Epithelial cell of proximal tubule (primary cell): ENCODE measurements around the gene AVL9. TPM values are rescaled to one million over a fixed set of nuclear protein-coding genes. Genes with fewer than 3 reads are reported as not detected.

Source experiments
- DNase-seq: peaks from one replicate; pipeline ENCODE4 v3.0.0-alpha.2; 2011; ENCODE audit warnings: low read depth
- H3K4me3 ChIP-seq: 2 replicates; pipeline ENCODE4 v1.5.1; 2011; ENCODE audit warnings: low read depth, mild to moderate bottlenecking, low read length
- total RNA-seq: library from RNA; depleted of rRNA; stranded (reverse); fragments of >200 nt; gene quantifications from 2 replicates; pipeline ENCODE4 v1.2.3, GENCODE V29; 2015
- TF ChIP-seq, protein P1 (sequence below): conservative IDR thresholded peaks from 2 replicates; pipeline ENCODE4 v1.5.1; 2012; ENCODE audit warnings: low read depth, mild to moderate bottlenecking, low read length

AVL9 gene
- total RNA-seq, 1 donor from 2014 or later = 56.7 TPM

DNA sequence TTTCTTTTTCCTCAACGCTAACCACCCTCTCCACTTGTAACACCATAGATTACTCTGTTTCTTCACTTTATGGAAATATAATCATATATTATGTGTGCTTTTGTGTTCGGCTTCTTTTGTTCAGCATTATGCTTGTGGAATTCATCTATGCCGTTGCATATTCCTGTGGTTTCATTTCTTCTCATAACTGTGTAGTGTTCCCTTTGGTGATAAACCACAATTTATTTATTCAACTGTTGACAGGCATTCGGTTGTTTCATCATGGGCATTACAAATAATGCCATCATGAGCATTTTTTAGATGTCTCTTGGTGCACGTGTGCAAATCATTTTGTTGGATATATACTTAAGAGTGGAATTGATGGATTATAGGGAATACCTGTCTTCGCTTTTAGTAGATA, 12.1 kb downstream of the AVL9 start:
- TF ChIP-seq, protein P1, sequence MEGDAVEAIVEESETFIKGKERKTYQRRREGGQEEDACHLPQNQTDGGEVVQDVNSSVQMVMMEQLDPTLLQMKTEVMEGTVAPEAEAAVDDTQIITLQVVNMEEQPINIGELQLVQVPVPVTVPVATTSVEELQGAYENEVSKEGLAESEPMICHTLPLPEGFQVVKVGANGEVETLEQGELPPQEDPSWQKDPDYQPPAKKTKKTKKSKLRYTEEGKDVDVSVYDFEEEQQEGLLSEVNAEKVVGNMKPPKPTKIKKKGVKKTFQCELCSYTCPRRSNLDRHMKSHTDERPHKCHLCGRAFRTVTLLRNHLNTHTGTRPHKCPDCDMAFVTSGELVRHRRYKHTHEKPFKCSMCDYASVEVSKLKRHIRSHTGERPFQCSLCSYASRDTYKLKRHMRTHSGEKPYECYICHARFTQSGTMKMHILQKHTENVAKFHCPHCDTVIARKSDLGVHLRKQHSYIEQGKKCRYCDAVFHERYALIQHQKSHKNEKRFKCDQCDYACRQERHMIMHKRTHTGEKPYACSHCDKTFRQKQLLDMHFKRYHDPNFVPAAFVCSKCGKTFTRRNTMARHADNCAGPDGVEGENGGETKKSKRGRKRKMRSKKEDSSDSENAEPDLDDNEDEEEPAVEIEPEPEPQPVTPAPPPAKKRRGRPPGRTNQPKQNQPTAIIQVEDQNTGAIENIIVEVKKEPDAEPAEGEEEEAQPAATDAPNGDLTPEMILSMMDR = no peak
- no peak for DNase-seq
- no peak overlapping the region for H3K4me3 ChIP-seq

DNA sequence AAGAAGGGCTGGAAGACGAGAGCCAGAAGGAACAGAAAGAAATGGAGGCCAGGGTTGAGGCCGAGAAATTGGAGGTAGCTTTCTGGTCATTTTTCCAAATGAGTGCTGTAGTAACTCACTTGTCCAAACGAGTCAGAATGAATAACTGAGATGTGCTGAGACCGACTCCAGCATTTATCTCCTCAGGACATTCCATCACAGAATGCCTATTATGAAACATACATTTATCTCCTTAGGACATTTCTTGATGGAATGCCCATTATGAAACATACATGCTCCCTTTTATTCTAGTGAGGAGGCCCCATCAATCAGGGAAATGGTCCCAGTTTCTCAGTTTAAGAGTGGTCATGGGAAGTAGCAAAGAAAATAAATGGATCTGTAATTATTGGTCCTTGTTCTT, 16.5 kb downstream of the AVL9 start:
- no peak overlapping the region for H3K4me3 ChIP-seq
- TF ChIP-seq, protein P1 = no peak
- DNase-seq = no peak

DNA sequence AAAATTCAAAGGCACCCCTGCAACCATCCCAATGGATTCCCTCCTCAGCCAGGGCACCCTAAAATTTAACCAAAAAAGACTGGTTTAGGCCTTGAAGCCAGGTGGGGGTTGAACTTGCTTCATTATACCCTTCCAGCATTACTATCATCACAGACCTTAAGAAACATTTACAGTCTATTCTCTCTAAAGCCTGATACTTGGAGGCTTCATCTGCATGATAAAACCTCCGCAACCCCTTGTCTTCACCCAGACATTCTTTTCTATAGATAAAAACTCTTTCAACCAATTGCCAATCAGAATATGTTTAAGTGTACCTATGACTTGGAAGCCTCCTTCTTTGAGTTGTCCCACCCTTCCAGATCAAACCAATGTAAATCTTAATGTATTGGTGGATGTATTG, 17.9 kb downstream of the AVL9 start:
- TF ChIP-seq, protein P1 = no peak
- DNase-seq = no peak
- no peak overlapping the region for H3K4me3 ChIP-seq

DNA sequence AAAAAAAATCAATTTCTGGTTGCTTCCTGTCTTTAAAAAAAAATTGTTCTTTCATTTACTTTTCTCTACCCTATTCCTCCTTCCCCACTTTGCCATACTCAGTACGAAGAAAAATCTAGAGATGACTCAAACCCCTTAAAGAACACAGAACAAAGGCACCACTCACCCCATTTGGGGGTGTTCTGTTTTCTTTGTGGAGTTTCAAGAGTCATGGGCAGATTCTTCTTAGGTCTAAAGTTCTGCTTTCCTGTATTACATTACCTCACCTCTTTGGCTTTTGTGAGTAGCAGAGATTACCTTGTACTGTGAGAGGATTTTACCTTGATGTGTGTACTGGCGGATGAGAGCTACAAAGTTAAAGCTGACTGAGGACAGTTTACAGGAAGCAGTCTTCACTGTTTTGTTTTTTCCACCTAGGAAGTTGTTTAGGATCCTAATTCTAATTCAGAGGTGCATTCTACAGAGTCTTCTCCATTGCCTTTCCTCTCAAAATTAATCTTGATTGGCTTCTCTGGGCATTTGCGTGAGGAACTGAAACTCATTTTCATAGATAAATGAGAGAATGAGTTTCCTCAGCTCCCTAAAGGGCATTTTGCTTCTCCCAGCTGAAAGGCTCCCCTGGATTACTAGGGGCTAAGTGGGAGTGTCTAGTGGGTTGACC, 20.7 kb downstream of the AVL9 start:
- no peak for DNase-seq
- TF ChIP-seq, protein P1 = no peak
- H3K4me3 ChIP-seq = no peak overlapping the region

DNA sequence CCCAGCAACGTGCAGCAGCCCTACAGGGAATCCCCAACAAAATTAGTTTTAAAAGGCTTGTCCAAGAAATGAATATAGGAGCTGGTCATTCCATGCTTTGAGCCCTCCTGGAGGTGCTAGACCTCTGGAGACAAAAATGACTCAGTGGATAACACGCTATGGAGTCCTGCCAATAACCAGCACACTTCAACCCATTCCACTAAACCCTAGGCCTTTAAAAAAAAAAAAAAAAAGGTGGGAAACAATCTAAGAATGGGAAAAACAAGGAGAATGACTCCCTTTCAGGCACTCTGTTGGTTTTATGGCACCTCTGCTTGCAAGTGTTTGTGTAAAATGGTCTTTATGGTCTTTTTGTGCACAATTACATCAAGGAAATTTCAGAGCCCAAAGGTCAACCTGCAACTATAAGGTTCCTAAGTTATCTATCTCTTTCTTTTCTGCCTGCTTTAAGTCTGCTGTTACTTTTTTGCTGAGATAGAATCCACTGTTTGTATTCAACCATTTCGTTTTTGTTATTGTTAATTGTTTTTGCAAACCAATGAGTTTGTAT, 21.3 kb downstream of the AVL9 start:
- TF ChIP-seq, protein P1 = no peak
- no peak for DNase-seq

DNA sequence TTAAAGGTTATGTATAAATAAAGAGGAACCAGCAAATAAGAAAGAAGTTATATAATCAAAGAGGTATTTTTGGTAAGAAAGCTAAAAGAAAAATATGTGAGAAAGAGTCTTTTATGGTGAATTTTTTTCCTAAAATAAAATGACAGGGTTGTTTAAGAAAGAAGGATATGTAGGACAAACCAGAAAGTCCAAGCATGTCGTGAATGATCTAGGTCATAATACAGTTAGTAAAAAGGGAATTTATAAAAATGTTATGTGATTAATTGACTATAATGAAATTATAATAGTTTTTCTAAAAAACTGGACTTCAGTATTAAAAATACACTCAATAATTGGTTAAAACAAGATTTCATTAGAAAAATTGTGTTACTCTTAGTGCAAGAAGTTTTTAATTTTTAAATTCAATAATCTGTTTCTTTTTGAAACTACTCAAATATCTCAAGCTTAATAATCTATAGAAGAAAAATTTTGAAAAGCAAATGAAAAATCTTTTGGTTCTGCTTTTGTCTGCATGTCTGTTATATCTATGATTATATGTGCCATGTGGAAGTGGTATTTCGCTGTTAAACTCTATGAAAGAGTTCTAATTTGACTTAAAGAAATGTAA, 23.3 kb downstream of the AVL9 start:
- no peak overlapping the region for H3K4me3 ChIP-seq
- TF ChIP-seq, protein P1 = no peak
- no peak for DNase-seq

More for the DNA sequence above, 21.3 kb downstream of the AVL9 start:
- no peak overlapping the region for H3K4me3 ChIP-seq
